Measurements from ENCODE around the gene OTUD5.
"Not testable (repeated sequence)": the region's sequence is repeated elsewhere in the genome, so short reads cannot be mapped to it uniquely, and the experiment has no call there.

OTUD5 gene

GRCh38 chrX:48883729-48884128, 73.7 kb downstream of the OTUD5 start:
- DNase-seq = peak; percentile 4

GRCh38 chrX:48876944-48877343, 80.5 kb downstream of the OTUD5 start:
- DNase-seq = not testable (repeated sequence)
